ENCODE measurements around the gene PIP5KL1. TPM values are rescaled to one million over a fixed set of nuclear protein-coding genes. Genes with fewer than 3 reads are reported as not detected.

The PIP5KL1 gene
- total RNA-seq, 2 donors from 2014 or later = 1.2 to 1.3 TPM

DNA sequence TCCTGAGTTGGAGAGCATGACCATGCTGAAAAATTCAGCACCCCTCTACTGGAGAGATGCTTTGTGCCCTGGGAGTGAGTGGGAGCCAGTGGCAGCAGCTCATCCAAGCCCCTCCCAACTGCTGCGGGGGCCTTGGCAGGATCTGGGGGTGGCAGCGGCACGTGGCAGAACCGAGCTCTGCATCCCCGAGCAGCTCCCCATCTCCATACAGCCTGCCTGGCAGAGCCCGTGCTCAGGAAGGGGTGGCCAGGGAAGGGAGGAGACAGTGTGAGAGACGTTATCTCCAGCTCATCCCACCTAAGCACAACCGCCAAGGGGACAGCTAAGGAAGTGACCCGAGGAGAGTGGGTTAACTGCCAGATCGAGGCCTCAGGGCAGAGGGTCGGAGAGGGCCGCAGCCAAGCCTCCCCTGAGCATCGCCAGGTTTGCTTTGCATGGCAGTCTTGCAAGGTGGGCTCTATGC, 24.3 kb upstream of the PIP5KL1 start:
- no peak for DNase-seq (ENCODE audit: low spot score)
- intact Hi-C loops (cut with DNase I) = no loop called here

GRCh38 chr9:127953768-127954505, 23.4 kb upstream of the PIP5KL1 start:
- no peak for DNase-seq (ENCODE audit: low spot score)
- intact Hi-C loops (cut with DNase I) = no loop called here

- intact Hi-C loops (cut with DNase I) = no loop called here
- DNase-seq (ENCODE audit: low spot score) = no peak
Observed at GRCh38 chr9:127953154-127953553, 22.6 kb upstream of the PIP5KL1 start.

- intact Hi-C loops (cut with DNase I) = no loop called here
- no peak for DNase-seq (ENCODE audit: low spot score)
Observed at GRCh38 chr9:127950513-127951289, 20.1 kb upstream of the PIP5KL1 start.

- intact Hi-C loops (cut with DNase I) = loop anchor here in 1 of 2 donors (10.0 kb wide), 1 partner anchor 155 kb away; no protein-coding TSS in a partner anchor
- DNase-seq (ENCODE audit: low spot score) = no peak
Observed at GRCh38 chr9:127949827-127950512, 19.4 kb upstream of the PIP5KL1 start.

- intact Hi-C loops (cut with DNase I) = loop anchor here in 1 of 2 donors (10.0 kb wide), 1 partner anchor 157 kb away; no protein-coding TSS in a partner anchor
- DNase-seq (ENCODE audit: low spot score) = no peak
Observed at GRCh38 chr9:127947841-127948710, 17.5 kb upstream of the PIP5KL1 start.

DNA sequence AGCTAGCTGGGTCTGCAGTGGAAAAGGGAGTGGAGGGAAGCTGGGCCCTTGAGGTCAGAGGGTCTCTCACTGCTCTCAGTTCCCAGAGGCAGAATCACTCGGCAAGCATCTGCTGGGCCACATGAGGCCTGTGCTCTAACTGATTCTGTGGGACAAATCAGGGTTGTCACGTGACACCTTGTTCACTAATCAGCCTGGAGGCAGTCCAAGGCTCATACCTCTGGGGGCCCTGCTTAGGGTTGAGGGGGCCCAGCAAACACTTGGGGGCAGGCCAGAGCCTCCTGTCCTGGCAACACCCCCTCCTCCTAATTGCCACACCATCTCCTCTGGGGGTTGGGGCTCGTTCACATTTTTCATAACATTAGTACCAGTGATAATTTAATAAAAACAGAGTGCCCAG, 16.2 kb upstream of the PIP5KL1 start:
- no peak for DNase-seq (ENCODE audit: low spot score)
- intact Hi-C loops (cut with DNase I) = loop anchor here in 1 of 2 donors (10.0 kb wide), 1 partner anchor 158 kb away; no protein-coding TSS in a partner anchor

- no peak for DNase-seq (ENCODE audit: low spot score)
- intact Hi-C loops (cut with DNase I) = loop anchor here in 1 of 2 donors (10.0 kb wide), 1 partner anchor 159 kb away; no protein-coding TSS in a partner anchor
Observed at GRCh38 chr9:127945942-127946341, 15.4 kb upstream of the PIP5KL1 start.

DNA sequence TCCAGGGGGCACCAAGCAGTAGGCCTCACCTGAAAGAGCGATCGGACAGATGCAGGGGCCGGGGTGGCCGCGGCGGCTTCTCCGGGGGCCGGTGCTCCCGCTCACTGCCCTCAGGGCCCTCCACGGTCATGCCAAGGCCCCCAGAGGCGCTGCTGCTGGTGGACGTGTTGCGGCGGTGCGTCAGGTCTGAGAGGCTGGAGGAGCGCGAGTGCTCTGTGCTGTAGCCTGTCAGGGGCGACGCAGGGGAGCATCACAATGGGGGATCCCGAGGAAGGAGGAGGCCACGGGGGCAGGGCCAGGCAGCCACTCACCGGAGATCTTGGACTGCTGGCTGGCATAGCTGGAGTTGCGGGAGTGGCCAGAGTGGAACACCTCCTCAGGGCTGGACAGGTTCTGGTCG, 14.8 kb upstream of the PIP5KL1 start:
- intact Hi-C loops (cut with DNase I) = loop anchor here in 1 of 2 donors (10.0 kb wide), 1 partner anchor 159 kb away; no protein-coding TSS in a partner anchor
- no peak for DNase-seq (ENCODE audit: low spot score)

DNA sequence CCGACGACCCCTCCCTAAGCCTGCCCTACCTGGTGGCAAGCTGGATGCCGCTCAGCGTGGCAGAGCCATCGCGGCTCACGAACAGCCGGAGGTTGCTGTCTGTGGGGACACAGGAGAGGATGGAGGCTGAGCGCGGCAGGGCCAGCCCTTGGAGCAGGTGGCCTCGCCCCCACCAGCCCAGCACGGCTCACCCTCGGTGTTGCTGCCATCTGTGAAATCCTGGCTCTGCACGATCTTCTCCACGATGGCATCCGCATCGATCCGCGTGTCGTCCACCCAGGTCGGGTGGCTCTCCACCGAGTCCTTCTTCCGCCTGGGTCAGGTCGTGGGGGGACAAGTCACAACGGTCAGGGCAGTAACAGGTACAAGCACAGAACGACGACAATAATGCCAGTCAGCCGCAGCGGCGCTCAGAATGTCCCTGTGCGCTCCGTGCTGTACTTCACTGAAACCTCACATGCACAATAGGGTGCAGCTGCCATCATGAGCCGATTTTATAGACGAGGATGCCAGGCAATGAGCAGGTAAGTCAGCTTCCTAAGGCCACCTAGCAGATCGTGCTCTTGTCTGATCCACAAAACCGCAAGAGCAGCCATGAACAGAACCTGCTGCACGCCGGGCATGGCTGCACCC, 14.1 kb upstream of the PIP5KL1 start:
- intact Hi-C loops (cut with DNase I) = loop anchor here (5.0 to 10.0 kb wide), 4 partner anchors 38 to 173 kb away; partner anchors contain the start of gene EEIG1 (in 1 of the 2)
- DNase-seq (ENCODE audit: low spot score) = no peak

DNA sequence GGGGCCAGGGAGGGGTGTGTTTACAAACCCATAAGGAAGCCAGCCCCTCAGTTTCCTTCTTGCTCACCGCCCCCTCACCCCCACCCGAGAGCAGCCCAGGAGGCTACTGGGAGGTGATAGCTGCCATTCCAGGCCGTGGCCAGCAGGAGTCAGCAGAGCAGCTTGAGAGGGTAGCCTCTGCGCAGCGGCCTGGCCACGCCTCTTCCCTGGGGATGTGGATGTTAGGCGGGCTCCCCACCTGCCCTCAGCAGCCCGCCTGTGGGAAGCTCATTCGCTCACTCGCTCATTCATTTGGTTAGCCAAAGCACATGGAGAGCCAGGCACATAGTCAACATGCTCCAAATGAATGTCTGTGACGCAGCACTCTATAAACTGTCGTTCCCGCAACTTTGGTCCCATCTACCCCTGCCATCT, 13.2 kb upstream of the PIP5KL1 start:
- intact Hi-C loops (cut with DNase I) = loop anchor here (2.0 to 10.0 kb wide), 5 partner anchors 39 to 174 kb away; partner anchors contain the start of gene EEIG1 (in 1 of the 2)
- DNase-seq (ENCODE audit: low spot score) = peak; percentile 96

DNA sequence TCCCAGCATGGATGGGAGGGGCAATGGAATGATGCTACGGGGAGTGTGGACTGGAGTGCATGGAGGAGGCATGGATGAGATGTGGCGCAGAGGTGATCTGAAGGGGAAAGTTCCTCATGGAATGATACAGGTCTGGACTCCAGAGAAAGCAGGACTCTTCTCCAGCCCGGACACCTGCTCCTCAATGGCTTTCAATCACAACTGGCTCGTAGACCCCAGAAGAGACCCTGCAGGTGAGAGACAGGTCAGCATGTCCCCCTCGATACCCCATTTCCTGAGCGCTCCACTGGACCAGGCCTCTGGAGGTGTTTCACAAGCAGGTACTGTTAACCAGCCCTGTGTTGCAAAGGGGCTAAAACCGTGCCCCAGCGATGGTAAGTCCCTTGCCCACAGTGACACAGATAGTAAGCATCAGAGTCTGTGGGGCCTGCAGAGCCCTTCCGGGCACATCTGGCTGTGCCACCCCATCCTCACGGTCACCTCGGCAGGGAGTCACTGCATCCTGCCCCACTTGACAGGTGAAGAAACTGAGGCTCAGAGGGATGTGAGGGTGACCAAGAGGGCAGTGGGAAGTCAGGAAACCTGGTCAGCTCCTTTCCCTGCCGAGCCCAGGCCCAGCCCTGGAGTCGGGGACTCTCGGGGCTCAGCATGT, 12.6 kb upstream of the PIP5KL1 start:
- intact Hi-C loops (cut with DNase I) = loop anchor here (2.0 to 10.0 kb wide), 5 partner anchors 39 to 174 kb away; partner anchors contain the start of gene EEIG1 (in 1 of the 2)
- no peak for DNase-seq (ENCODE audit: low spot score)

DNA sequence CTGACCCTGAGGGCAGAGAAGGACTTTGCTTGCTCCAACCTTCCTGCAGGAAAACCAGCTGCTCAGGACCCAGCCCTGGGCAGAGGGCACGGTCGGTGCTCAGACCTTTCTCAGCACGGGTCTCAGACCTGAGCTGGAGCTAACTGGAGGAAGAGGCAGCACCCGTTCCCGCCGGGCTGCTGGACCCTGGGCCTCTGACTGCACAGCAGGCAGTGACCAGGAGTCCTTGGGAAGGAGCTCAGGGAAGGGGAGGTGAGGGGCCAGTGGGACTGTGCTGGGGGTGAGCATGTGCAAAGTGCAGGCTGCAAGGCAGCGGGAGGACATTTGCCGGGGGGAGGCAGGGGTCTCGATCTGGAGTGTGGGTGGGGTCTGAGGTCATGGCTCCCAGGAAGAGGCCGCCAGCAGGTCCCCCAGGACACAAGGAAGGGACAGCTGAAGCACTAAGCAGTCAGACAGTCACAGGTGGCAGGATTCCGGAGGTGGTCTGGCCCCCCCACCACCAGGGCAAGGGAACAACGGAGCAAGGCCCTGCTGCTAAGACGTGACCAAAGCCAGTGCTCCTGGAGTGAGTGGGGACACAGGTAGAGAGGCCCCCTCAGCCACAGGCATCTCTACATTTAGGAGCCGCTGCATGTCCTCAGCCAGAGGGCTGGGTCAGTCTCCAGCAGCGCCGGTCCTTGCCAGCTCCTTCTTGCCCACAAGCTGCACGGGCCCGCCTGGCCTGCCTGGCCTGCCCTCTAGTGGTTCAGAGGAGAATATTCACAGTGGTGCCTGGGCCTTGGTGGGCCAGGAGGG, 11.8 kb upstream of the PIP5KL1 start:
- DNase-seq (ENCODE audit: low spot score) = peak; percentile 94
- intact Hi-C loops (cut with DNase I) = loop anchor here (2.0 to 10.0 kb wide), 5 partner anchors 40 to 175 kb away; partner anchors contain the start of gene EEIG1 (in 1 of the 2)

DNA sequence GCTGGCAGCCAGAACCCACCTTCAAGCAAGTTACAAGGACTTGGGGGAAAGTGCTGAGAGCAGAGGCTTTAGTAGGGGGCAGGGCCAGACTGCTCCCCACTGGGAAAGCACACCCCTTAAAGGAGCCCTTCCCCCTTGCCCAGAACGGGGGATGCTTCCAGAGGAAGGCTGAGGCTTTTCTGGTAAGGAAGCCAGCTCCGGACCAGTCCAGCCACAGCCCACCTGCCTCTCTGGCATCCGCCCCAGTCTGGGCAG, 11.3 kb upstream of the PIP5KL1 start:
- no peak for DNase-seq (ENCODE audit: low spot score)

GRCh38 chr9:127941062-127941960, 10.7 kb upstream of the PIP5KL1 start:
- intact Hi-C loops (cut with DNase I) = loop anchor here (5.0 to 10.0 kb wide), 4 partner anchors 41 to 176 kb away; partner anchors contain the start of gene EEIG1 (in 1 of the 2)
- DNase-seq (ENCODE audit: low spot score) = no peak

More for the DNA sequence above, 11.3 kb upstream of the PIP5KL1 start:
- intact Hi-C loops (cut with DNase I) = loop anchor here (2.0 to 10.0 kb wide), 5 partner anchors 40 to 175 kb away; partner anchors contain the start of gene EEIG1 (in 1 of the 2)
